Epithelial cell of alveolus of lung (primary cell): ENCODE measurements around the gene TOGARAM2. TPM values are rescaled to one million over a fixed set of nuclear protein-coding genes. Genes with fewer than 3 reads are reported as not detected.

ENCODE experiments used
- total RNA-seq: library from RNA; depleted of rRNA; stranded (reverse); fragments of >200 nt; gene quantifications from 2 replicates; pipeline ENCODE4 v1.2.1, GENCODE V29; 2015

Gene TOGARAM2
- total RNA-seq: 0.13 TPM in 1 of 2 replicates, not detected in the other

GRCh38 chr2:28981016-28981441 is at the start of gene TOGARAM2:
Gene TOGARAM2 (plus strand): TSS chr2:28981298. CDS start chr2:28994835, 13,537 bp downstream.

DNA sequence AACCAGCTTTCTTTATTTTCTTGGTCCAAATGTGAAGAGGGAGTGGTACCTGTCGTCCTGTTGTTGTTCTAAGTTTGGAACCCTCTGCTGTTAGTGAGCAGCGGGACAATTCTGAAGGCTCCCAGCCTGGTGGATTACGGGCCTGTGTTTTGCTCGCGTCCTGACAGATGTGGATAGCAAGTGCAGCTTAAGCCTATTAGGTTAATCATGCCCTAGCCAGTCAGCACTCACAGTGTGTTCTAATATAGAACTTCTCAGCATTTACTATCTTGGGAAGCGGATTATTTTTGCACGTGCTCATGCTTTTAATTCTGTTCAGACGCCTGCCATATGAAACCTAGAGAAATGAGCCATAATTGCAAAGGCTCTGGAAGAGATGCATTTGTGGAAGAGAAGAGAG is 93.3 kb downstream of the TOGARAM2 start, which contains the start of gene PCARE:
Gene PCARE (minus strand): TSS at position 113 of the 400 bp plus-strand sequence. CDS start 262 bp downstream, outside the sequence.

Other genes starting within 250 kb of the TOGARAM2 start
- gene PPP1CB, start 229.5 kb upstream of the TOGARAM2 start, total RNA-seq: 103 and 131 TPM in 2 replicates
- 0.13 TPM in 1 of 2 replicates, not detected in the other for gene SPDYA, start 170.5 kb upstream of the TOGARAM2 start, total RNA-seq
- 6.9 and 13.7 TPM in 2 replicates for gene TRMT61B, start 111.0 kb upstream of the TOGARAM2 start, total RNA-seq
- gene WDR43, start 86.6 kb upstream of the TOGARAM2 start, total RNA-seq: 21.6 and 47.6 TPM in 2 replicates
- gene PCARE, start 93.2 kb downstream of the TOGARAM2 start, total RNA-seq: not detected in 2 replicates
- gene CLIP4, start 134.1 kb downstream of the TOGARAM2 start, total RNA-seq: 14.4 and 19.8 TPM in 2 replicates